ENCODE data around the gene GBX2. TPM values are rescaled to one million over a fixed set of nuclear protein-coding genes. Genes with fewer than 3 reads are reported as not detected.
A peak's percentile ranks its signal among the peaks of the same experiment; 100 is the strongest.

GBX2 gene
- total and polyA plus RNA-seq, 2 of the 13 experiments (the other 11 are each of a cell fraction or from before 2014, with no cell fraction given), result not detected

GRCh38 chr2:236167297-236168109 is 683 bp downstream of the GBX2 start (continued):
- TF ChIP-seq ZNF547 (CRISPR knock-in tag; IDR thresholded peaks at IDR 0.05) (0 out of 2 replicates have a peak, but pooled peaks have one; percentile 20), HDAC2 (CRISPR knock-in tag; IDR thresholded peaks at IDR 0.05) (no peak), TCF7L2 (IDR thresholded peaks at IDR 0.05; ENCODE audit: low read depth, low read length) (no peak), THAP11 (CRISPR knock-in tag; IDR thresholded peaks at IDR 0.05) (no peak), HNRNPH1 (optimal IDR thresholded peaks at IDR 0.05; ENCODE audit: low read depth, low read length) (no peak), BCLAF1 (IDR thresholded peaks at IDR 0.05) (no peak), ZNF557 (CRISPR knock-in tag; IDR thresholded peaks at IDR 0.05) (no peak), SPEN (CRISPR knock-in tag; IDR thresholded peaks at IDR 0.05; ENCODE audit: low read depth) (peak; percentile 49; the same call in 1 of the 2 replicates), TSC22D2 (CRISPR knock-in tag; IDR thresholded peaks at IDR 0.05; ENCODE audit: borderline replicate concordance) (no peak), CBFB (CRISPR knock-in tag; IDR thresholded peaks at IDR 0.05) (no peak), FIP1L1 (IDR thresholded peaks at IDR 0.05; ENCODE audit: borderline replicate concordance, insufficient read depth, low read depth, low read length) (no peak), GRHL1 (CRISPR knock-in tag; conservative IDR thresholded peaks at IDR 0.05) (no peak), MXD4 (CRISPR knock-in tag; IDR thresholded peaks at IDR 0.05) (no peak), RFXAP (CRISPR knock-in tag; IDR thresholded peaks at IDR 0.05; ENCODE audit: borderline replicate concordance) (0 out of 2 replicates have a peak, but pooled peaks have one; percentile 52), ZNF263 (CRISPR knock-in tag; IDR thresholded peaks at IDR 0.05) (peak; percentile 47; the same call in 1 of the 2 replicates), U2AF1 (optimal IDR thresholded peaks at IDR 0.05; ENCODE audit: low read depth, low read length) (no peak)
- TF ChIP-seq, protein P1, sequence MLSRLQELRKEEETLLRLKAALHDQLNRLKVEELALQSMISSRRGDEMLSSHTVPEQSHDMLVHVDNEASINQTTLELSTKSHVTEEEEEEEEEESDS (CRISPR knock-in tag; IDR thresholded peaks at IDR 0.05; ENCODE audit: borderline replicate concordance), result 0 out of 2 replicates have a peak, but pooled peaks have one; percentile 30
- TF ChIP-seq, protein P2, sequence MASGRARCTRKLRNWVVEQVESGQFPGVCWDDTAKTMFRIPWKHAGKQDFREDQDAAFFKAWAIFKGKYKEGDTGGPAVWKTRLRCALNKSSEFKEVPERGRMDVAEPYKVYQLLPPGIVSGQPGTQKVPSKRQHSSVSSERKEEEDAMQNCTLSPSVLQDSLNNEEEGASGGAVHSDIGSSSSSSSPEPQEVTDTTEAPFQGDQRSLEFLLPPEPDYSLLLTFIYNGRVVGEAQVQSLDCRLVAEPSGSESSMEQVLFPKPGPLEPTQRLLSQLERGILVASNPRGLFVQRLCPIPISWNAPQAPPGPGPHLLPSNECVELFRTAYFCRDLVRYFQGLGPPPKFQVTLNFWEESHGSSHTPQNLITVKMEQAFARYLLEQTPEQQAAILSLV (CRISPR knock-in tag; IDR thresholded peaks at IDR 0.05; ENCODE audit: borderline replicate concordance), result 0 out of 2 replicates have a peak, but pooled peaks have one; percentile 26
- TF ChIP-seq, protein P3, sequence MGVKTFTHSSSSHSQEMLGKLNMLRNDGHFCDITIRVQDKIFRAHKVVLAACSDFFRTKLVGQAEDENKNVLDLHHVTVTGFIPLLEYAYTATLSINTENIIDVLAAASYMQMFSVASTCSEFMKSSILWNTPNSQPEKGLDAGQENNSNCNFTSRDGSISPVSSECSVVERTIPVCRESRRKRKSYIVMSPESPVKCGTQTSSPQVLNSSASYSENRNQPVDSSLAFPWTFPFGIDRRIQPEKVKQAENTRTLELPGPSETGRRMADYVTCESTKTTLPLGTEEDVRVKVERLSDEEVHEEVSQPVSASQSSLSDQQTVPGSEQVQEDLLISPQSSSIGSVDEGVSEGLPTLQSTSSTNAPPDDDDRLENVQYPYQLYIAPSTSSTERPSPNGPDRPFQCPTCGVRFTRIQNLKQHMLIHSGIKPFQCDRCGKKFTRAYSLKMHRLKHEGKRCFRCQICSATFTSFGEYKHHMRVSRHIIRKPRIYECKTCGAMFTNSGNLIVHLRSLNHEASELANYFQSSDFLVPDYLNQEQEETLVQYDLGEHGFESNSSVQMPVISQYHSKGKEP (CRISPR knock-in tag; IDR thresholded peaks at IDR 0.05), result no peak
- TF ChIP-seq, protein P4, sequence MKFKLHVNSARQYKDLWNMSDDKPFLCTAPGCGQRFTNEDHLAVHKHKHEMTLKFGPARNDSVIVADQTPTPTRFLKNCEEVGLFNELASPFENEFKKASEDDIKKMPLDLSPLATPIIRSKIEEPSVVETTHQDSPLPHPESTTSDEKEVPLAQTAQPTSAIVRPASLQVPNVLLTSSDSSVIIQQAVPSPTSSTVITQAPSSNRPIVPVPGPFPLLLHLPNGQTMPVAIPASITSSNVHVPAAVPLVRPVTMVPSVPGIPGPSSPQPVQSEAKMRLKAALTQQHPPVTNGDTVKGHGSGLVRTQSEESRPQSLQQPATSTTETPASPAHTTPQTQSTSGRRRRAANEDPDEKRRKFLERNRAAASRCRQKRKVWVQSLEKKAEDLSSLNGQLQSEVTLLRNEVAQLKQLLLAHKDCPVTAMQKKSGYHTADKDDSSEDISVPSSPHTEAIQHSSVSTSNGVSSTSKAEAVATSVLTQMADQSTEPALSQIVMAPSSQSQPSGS (CRISPR knock-in tag; IDR thresholded peaks at IDR 0.05), result no peak
